Thoracic aorta (tissue), 2 donors: ENCODE data around the gene VAV2. TPM values are rescaled to one million over a fixed set of nuclear protein-coding genes. Genes with fewer than 3 reads are reported as not detected.

Experiments used
- ATAC-seq: fragments of 150-250 bp; one replicate; pipeline ENCODE4 v1.8.0; 2017; ENCODE audit warnings: low read depth; ENCODE audit not compliant: insufficient number of reproducible peaks, low FRiP score
- DNase-seq: peaks from one replicate; pipeline ENCODE4 v3.0.0-alpha.2; 2020; ENCODE audit warnings: low spot score
- H3K27ac ChIP-seq, 2 donors: fragments of 200-600 bp; sonication (generic); 1 replicate in 1 of 2; 2 replicates in 1 of 2; pipeline ENCODE4 v1.5.1; 2016; ENCODE audit warnings: mild to moderate bottlenecking in 2 of 2, moderate library complexity in 2 of 2
- H3K27me3 ChIP-seq: fragments of 200-600 bp; sonication (generic); replicated peaks from 2 replicates; pipeline ENCODE4 v1.6.0; 2016; ENCODE audit warnings: mild to moderate bottlenecking; ENCODE audit not compliant: insufficient read depth
- H3K36me3 ChIP-seq: fragments of 200-600 bp; sonication (generic); one replicate; pipeline ENCODE4 v1.5.1; 2016
- H3K4me1 ChIP-seq, 2 donors: fragments of 200-600 bp; sonication (generic); 1 replicate in 1 of 2; 2 replicates in 1 of 2; pipeline versions ENCODE4 v1.5.1 to v1.6.0; 2016; ENCODE audit warnings: low read depth in 2 of 2, mild to moderate bottlenecking in 1 of 2; ENCODE audit not compliant: control insufficient read depth in 1 of 2
- H3K4me3 ChIP-seq: fragments of 200-600 bp; sonication (generic); 2 replicates; pipeline ENCODE4 v1.5.1; 2016; ENCODE audit warnings: mild to moderate bottlenecking
- H3K9me3 ChIP-seq: fragments of 200-600 bp; sonication (generic); 2 replicates; pipeline ENCODE4 v1.5.1; 2016
- CTCF ChIP-seq: fragments of 200-600 bp; sonication (generic); IDR thresholded peaks from one replicate; pipeline ENCODE4 v1.5.1; 2019; ENCODE audit warnings: antibody characterized with exemption
- total RNA-seq, 2 donors: library from RNA; depleted of rRNA; stranded (reverse); fragments of >200 nt; gene quantifications; one replicate each; pipeline versions ENCODE4 v1.1.0 to v1.2.3, GENCODE V29; 2016

Gene VAV2
- total RNA-seq, 2 donors from 2014 or later, result 10.1 to 11.5 TPM

- peaks cover 0 to 7% of the 10 kb centered on the region in 2 donors for H3K4me1 ChIP-seq
Measured at GRCh38 chr9:134002796-134003195, 10.7 kb upstream of the VAV2 start.

GRCh38 chr9:133999851-134000265, 7.7 kb upstream of the VAV2 start:
- no peak overlapping the region for H3K4me3 ChIP-seq
- H3K27ac ChIP-seq, result no peak overlapping the region
- no peaks in the 10 kb centered on the region for H3K36me3 ChIP-seq
- H3K4me1 ChIP-seq, result peaks cover 0 to 7% of the 10 kb centered on the region in 2 donors
- H3K27me3 ChIP-seq, result no peaks in the 10 kb centered on the region
- TF ChIP-seq CTCF, result no peak
- DNase-seq (no peak), ATAC-seq (no peak)
- no peaks in the 10 kb centered on the region for H3K9me3 ChIP-seq

More at GRCh38 chr9:134002796-134003195, 10.7 kb upstream of the VAV2 start:
- no peak overlapping the region for H3K4me3 ChIP-seq
- no peaks in the 10 kb centered on the region for H3K9me3 ChIP-seq
- no peaks in the 10 kb centered on the region for H3K27me3 ChIP-seq
- no peak overlapping the region for H3K27ac ChIP-seq
- no peak for TF ChIP-seq CTCF
- no peaks in the 10 kb centered on the region for H3K36me3 ChIP-seq
- no peak for ATAC-seq
- DNase-seq, result no peak

- no peak for ATAC-seq
- TF ChIP-seq CTCF, result no peak
- no peak overlapping the region for H3K4me3 ChIP-seq
Measured at GRCh38 chr9:133998915-133999595, 6.9 kb upstream of the VAV2 start.

GRCh38 chr9:133997584-133997983, 5.5 kb upstream of the VAV2 start:
- no peak for DNase-seq
- no peaks in the 10 kb centered on the region for H3K36me3 ChIP-seq
- H3K4me3 ChIP-seq, result no peak overlapping the region
- ATAC-seq, result no peak
- peaks cover 4 to 18% of the 10 kb centered on the region in 2 donors for H3K4me1 ChIP-seq
- H3K27ac ChIP-seq, result no peak overlapping the region
- H3K9me3 ChIP-seq, result no peaks in the 10 kb centered on the region
- H3K27me3 ChIP-seq, result no peaks in the 10 kb centered on the region
- TF ChIP-seq CTCF, result no peak

More at GRCh38 chr9:133998915-133999595, 6.9 kb upstream of the VAV2 start:
- Histone ChIP-seq H3K9me3 (no peaks in the 10 kb centered on the region), H3K36me3 (no peaks in the 10 kb centered on the region), H3K4me1 (peaks cover 0 to 8% of the 10 kb centered on the region in 2 donors), H3K27ac (no peak overlapping the region), H3K27me3 (no peaks in the 10 kb centered on the region)
- DNase-seq, result no peak

GRCh38 chr9:133996531-133997520, 4.7 kb upstream of the VAV2 start:
- H3K36me3 ChIP-seq, result no peaks in the 10 kb centered on the region
- H3K9me3 ChIP-seq, result no peaks in the 10 kb centered on the region
- peaks cover 4 to 18% of the 10 kb centered on the region in 2 donors for H3K4me1 ChIP-seq
- no peaks in the 10 kb centered on the region for H3K27me3 ChIP-seq
- ATAC-seq, result no peak
- H3K4me3 ChIP-seq, result no peak overlapping the region
- no peak for DNase-seq
- no peak overlapping the region for H3K27ac ChIP-seq
- TF ChIP-seq CTCF, result no peak
